GM12878 (cell line): ENCODE data around the gene TEX261. TPM values are rescaled to one million over a fixed set of nuclear protein-coding genes. Genes with fewer than 3 reads are reported as not detected.

ENCODE experiments used
- ATAC-seq: fragments of 200-7000 bp; cut with Tn5 transposase; 3 replicates; pipeline ENCODE4 v1.9.1; 2020; ENCODE audit warnings: mild to moderate bottlenecking, moderate library complexity
- BruUV-seq: library from RNA; stranded (reverse); fragments of 400-500 nt; replicated peaks from 2 replicates; lab custom pipeline; 2021; lab: Mats Ljungman, UMichigan
- CTCF ChIA-PET: fragments of 300-600 bp; sonication (Branson Sonifier 250); formaldehyde crosslinking; extraction: SDS; loops from one replicate; lab custom pipeline; 2021; ENCODE audit warnings: inconsistent platforms; lab: Yijun Ruan, JAX
- POLR2A ChIA-PET: fragments of 350-600 bp; formaldehyde crosslinking; extraction: SDS; loops from one replicate; lab custom pipeline; 2021; ENCODE audit warnings: inconsistent platforms; lab: Charles Lee
- RAD21 ChIA-PET: fragments of 300-600 bp; sonication (Branson Sonifier 250); formaldehyde crosslinking; loops from one replicate; lab custom pipeline; 2023; ENCODE audit warnings: antibody characterized with exemption; ENCODE audit not compliant: unreplicated experiment; lab: Charles Lee
- SMC1A ChIA-PET: fragments of 300-600 bp; sonication (Branson Sonifier 250); formaldehyde crosslinking; loops from one replicate; lab custom pipeline; 2023; ENCODE audit not compliant: unreplicated experiment, uncharacterized antibody; lab: Charles Lee
- DNase-seq: peaks from one replicate; pipeline ENCODE4 v3.0.0-alpha.2; 2011; ENCODE audit warnings: low read depth, low spot score
- FAIRE-seq: peaks from 3 replicates; lab custom pipeline; 2011; peaks lifted over from hg19 to GRCh38; lab: Jason Lieb, UNC
- H2AFZ ChIP-seq: 2 replicates; pipeline ENCODE4 v1.6.0; 2011; ENCODE audit warnings: low read depth, low read length, control low read depth; ENCODE audit not compliant: control insufficient read depth
- H3K27ac ChIP-seq: 2 replicates; pipeline ENCODE4 v1.5.1; 2011; ENCODE audit warnings: control low read depth; ENCODE audit not compliant: control insufficient read depth, insufficient read depth
- H3K27me3 ChIP-seq, 2 experiments: replicated peaks in 1 of 2; 2 replicates each; pipeline versions ENCODE4 v1.6.0 to v1.6.1; 2011; ENCODE audit warnings: low read length in 1 of 2; ENCODE audit not compliant: control insufficient read depth in 2 of 2, insufficient read depth in 2 of 2
- H3K36me3 ChIP-seq, 2 experiments: 2 replicates each; pipeline ENCODE4 v1.5.1; 2011; ENCODE audit warnings: low read length in 1 of 2; ENCODE audit not compliant: control insufficient read depth in 2 of 2, insufficient read depth in 2 of 2
- H3K4me1 ChIP-seq: 2 replicates; pipeline ENCODE4 v1.6.1; 2011; ENCODE audit warnings: mild to moderate bottlenecking, low read length, moderate library complexity, mixed read lengths; ENCODE audit not compliant: control insufficient read depth, insufficient read depth
- H3K4me2 ChIP-seq: 2 replicates; pipeline ENCODE4 v1.6.0; 2011; ENCODE audit warnings: control low read depth; ENCODE audit not compliant: control insufficient read depth, insufficient read depth
- H3K4me3 ChIP-seq: fragments of 200-600 bp; sonication (generic); 2 replicates; pipeline ENCODE4 v1.5.1; 2016
- H3K79me2 ChIP-seq: 2 replicates; pipeline ENCODE4 v1.6.0; 2011; ENCODE audit warnings: low read length; ENCODE audit not compliant: control insufficient read depth, insufficient read depth
- H3K9ac ChIP-seq: 2 replicates; pipeline ENCODE4 v1.8.0; 2011; ENCODE audit warnings: low read length, control low read depth, mixed read lengths; ENCODE audit not compliant: control insufficient read depth, insufficient read depth
- H3K9me3 ChIP-seq: replicated peaks from 3 replicates; pipeline ENCODE4 v1.5.1; 2011; ENCODE audit warnings: mild to moderate bottlenecking, low read length; ENCODE audit not compliant: control insufficient read depth, insufficient read depth
- H4K20me1 ChIP-seq: 2 replicates; pipeline ENCODE4 v1.6.0; 2011; ENCODE audit not compliant: control insufficient read depth, insufficient read depth
- BCL11A ChIP-seq: IDR thresholded peaks from 2 replicates; pipeline ENCODE4 v1.6.1; 2011; ENCODE audit warnings: low read depth, low read length
- CBX3 ChIP-seq: fragments of 200-600 bp; sonication (generic); IDR thresholded peaks from 2 replicates; pipeline ENCODE4 v1.6.1; 2016; ENCODE audit warnings: low read depth, borderline replicate concordance
- CEBPB ChIP-seq, 2 experiments: fragments of 150-350 bp in 1 of 2; IDR thresholded peaks; 2 replicates each; pipeline ENCODE4 v1.6.1; 2012 to 2014; ENCODE audit warnings: low read depth in 2 of 2, low read length in 2 of 2, borderline replicate concordance in 1 of 2, inconsistent platforms in 1 of 2
- E4F1 ChIP-seq: fragments of 450-650 bp; IDR thresholded peaks from 2 replicates; pipeline ENCODE4 v1.6.1; 2018; ENCODE audit warnings: borderline replicate concordance, mild to moderate bottlenecking; ENCODE audit not compliant: partially characterized antibody
- GATAD2B ChIP-seq: fragments of 450-650 bp; conservative IDR thresholded peaks from 2 replicates; pipeline ENCODE4 v1.6.1; 2017; ENCODE audit warnings: low read depth, mild to moderate bottlenecking, moderate library complexity
- HCFC1 ChIP-seq: fragments of 150-350 bp; IDR thresholded peaks from 2 replicates; pipeline ENCODE4 v1.6.1; 2014; ENCODE audit warnings: low read length
- HDAC6 ChIP-seq: fragments of 200-600 bp; sonication (generic); IDR thresholded peaks from one replicate; pipeline ENCODE4 v1.8.0; 2017; ENCODE audit warnings: antibody characterized with exemption; ENCODE audit not compliant: unreplicated experiment
- IRF4 ChIP-seq: IDR thresholded peaks from 2 replicates; pipeline ENCODE4 v1.6.1; 2011; ENCODE audit warnings: low read depth, low read length
- KAT2A ChIP-seq: conservative IDR thresholded peaks from 2 replicates; pipeline ENCODE4 v1.6.1; 2011; ENCODE audit warnings: low read depth, low read length; ENCODE audit not compliant: control insufficient read depth
- MEF2A ChIP-seq: IDR thresholded peaks from 2 replicates; pipeline ENCODE4 v1.6.1; 2011; ENCODE audit warnings: low read depth, mild to moderate bottlenecking, low read length, moderate library complexity; ENCODE audit not compliant: insufficient read depth
- NFXL1 ChIP-seq: fragments of 450-650 bp; IDR thresholded peaks from 2 replicates; pipeline ENCODE4 v1.6.1; 2017; ENCODE audit warnings: antibody characterized with exemption, mild to moderate bottlenecking, borderline replicate concordance
- NR2F1 ChIP-seq: fragments of 450-650 bp; conservative IDR thresholded peaks from 2 replicates; pipeline ENCODE4 v1.6.1; 2017; ENCODE audit warnings: mild to moderate bottlenecking
- PAX8 ChIP-seq: fragments of 450-650 bp; IDR thresholded peaks from 2 replicates; pipeline ENCODE4 v1.6.1; 2017; ENCODE audit warnings: mild to moderate bottlenecking, moderate library complexity
- RFX5 ChIP-seq: IDR thresholded peaks from 2 replicates; pipeline ENCODE4 v1.6.1; 2011; ENCODE audit warnings: low read depth, low read length, improper control_type of control experiment
- SIX5 ChIP-seq: IDR thresholded peaks from 2 replicates; pipeline ENCODE4 v1.6.1; 2011; ENCODE audit warnings: mild to moderate bottlenecking, low read depth, low read length, moderate library complexity; ENCODE audit not compliant: severe bottlenecking
- USF2 ChIP-seq: IDR thresholded peaks from 2 replicates; pipeline ENCODE4 v1.6.1; 2011; ENCODE audit warnings: low read depth, low read length, improper control_type of control experiment, borderline replicate concordance
- WRNIP1 ChIP-seq: IDR thresholded peaks from 2 replicates; pipeline ENCODE4 v1.6.1; 2011; ENCODE audit warnings: low read depth, low read length, improper control_type of control experiment, borderline replicate concordance
- YBX1 ChIP-seq: fragments of 450-650 bp; IDR thresholded peaks from 2 replicates; pipeline ENCODE4 v1.6.1; 2016; ENCODE audit warnings: antibody characterized with exemption
- YY1 ChIP-seq: IDR thresholded peaks from 2 replicates; pipeline ENCODE4 v1.6.1; 2011; ENCODE audit warnings: low read depth, mild to moderate bottlenecking, low read length
- WGBS: methylation state at CpG from one replicate; pipeline ENCODE4 v1.1.6; 2016; ENCODE audit warnings: low lambda C conversion rate; ENCODE audit not compliant: insufficient replicate concordance, insufficient coverage; ENCODE audit errors: missing lambda C conversion rate; 5-methylcytosine and 5-hydroxymethylcytosine counted together
- in situ Hi-C: fragments of 300-500 bp; cut with MboI; formaldehyde crosslinking; loops from 9 replicates; pipeline ENCODE4 v1.14.3; 2018; ENCODE audit warnings: mixed read lengths
- intact Hi-C: fragments of 100-400 bp; cut with micrococcal nuclease; formaldehyde crosslinking; loops from one replicate; pipeline ENCODE4 v1.14.2; 2022; ENCODE audit not compliant: unreplicated experiment
- polyA plus RNA-seq, 11 experiments: library from polyadenylated mRNA; depleted of rRNA in 4 of 11; unstranded in 6 of 11; stranded (reverse) in 5 of 11; fragments of >200 nt; fragmentation: Nextera tagmentation in 4 of 11; fragmentation: Illumina TruSeq in 1 of 11; extraction: Ambion mirVana in 4 of 11; extraction: Trizol in 1 of 11; gene quantifications; 1 replicate in 1 of 11; 2 replicates in 10 of 11; pipeline versions ENCODE4 v1.2.1 to v1.2.3, GENCODE V29; 2011 to 2016; ENCODE audit warnings: inconsistent platforms in 2 of 11, missing spikeins in 2 of 11, low read depth in 1 of 11
- total RNA-seq, 4 experiments: library from RNA; depleted of rRNA in 3 of 4; stranded (reverse); fragments of >200 nt in 3 of 4; fragmentation: Illumina TruSeq in 1 of 4; extraction: Trizol in 1 of 4; gene quantifications; 2 replicates each; pipeline versions ENCODE4 v1.2.1 to v1.2.3, GENCODE V29; 2013 to 2021

Gene TEX261
- total and polyA plus RNA-seq, 10 of the 15 experiments (the other 5 are each of a cell fraction or from before 2014, with no cell fraction given) = 5.5 to 75.6 (median 40.3) TPM

- no peak for FAIRE-seq
- no TSS peak for BruUV-seq
- Histone ChIP-seq H3K9me3 (no peaks in the 10 kb centered on the region), H3K79me2 (no peaks in the 10 kb centered on the region), H3K27me3 (no peaks in the 10 kb centered on the region), H3K9ac (no peak overlapping the region), H2AFZ (no peak overlapping the region)
- POLR2A ChIA-PET = no interaction called here
- TF ChIP-seq NFXL1 = no peak
- no peak for TF ChIP-seq CBX3
- no peak for TF ChIP-seq HCFC1
- no peak for TF ChIP-seq CEBPB (IDR thresholded peaks at IDR 0.05; ENCODE audit: borderline replicate concordance in 1 of 2, low read depth in 2 of 2, low read length in 2 of 2)
- TF ChIP-seq YBX1 = no peak
- TF ChIP-seq PAX8 = no peak
- TF ChIP-seq IRF4 = no peak
- TF ChIP-seq USF2 = no peak
- no peak for TF ChIP-seq MEF2A
- no peak for TF ChIP-seq HDAC6
- TF ChIP-seq E4F1 = no peak
- no peak for TF ChIP-seq KAT2A
- TF ChIP-seq GATAD2B = no peak
- TF ChIP-seq BCL11A = no peak
- TF ChIP-seq WRNIP1 = no peak
- no peak for TF ChIP-seq SIX5
- TF ChIP-seq RFX5 = no peak
- no peak for TF ChIP-seq YY1
- TF ChIP-seq NR2F1 = no peak
- TF ChIP-seq, all 136 proteins: peak for 0
- intact Hi-C loops (no loop called here), in situ Hi-C loops (no loop called here)
- Histone ChIP-seq H3K36me3 (no peaks in the 10 kb centered on the region), H3K27ac (no peak overlapping the region), H4K20me1 (no peaks in the 10 kb centered on the region), H3K4me3 (no peak overlapping the region), H3K4me1 (peaks cover 7% of the 10 kb centered on the region), H3K4me2 (no peak overlapping the region)
- no peak for ATAC-seq
- 50% methylated on average over 2 of the region's 2 CpGs for WGBS
- ChIA-PET CTCF (interaction anchor here (0.9 to 7.2 kb wide), 5 partner anchors 9 to 27 kb away, joined by 4 to 72 read pairs (median 5); no protein-coding TSS in a partner anchor), RAD21 (no interaction called here), SMC1A (no interaction called here)
- DNase-seq = no peak
These were observed 19.4 kb downstream of the TEX261 start for GRCh38 chr2:70975237-70975636.
